Gastrocnemius medialis (tissue), 4 donors: ENCODE data around the gene LAMC3.

Experiments
- POLR2A ChIP-seq, 2 donors: fragments of 450-650 bp; IDR thresholded peaks; one replicate each; pipeline ENCODE4 v1.6.1; 2017; ENCODE audit warnings: antibody characterized with exemption in 2 of 2, mild to moderate bottlenecking in 2 of 2, moderate library complexity in 2 of 2
- TF ChIP-seq, protein P1 (sequence below), 5 experiments: fragments of 450-650 bp in 3 of 5; fragments of 200-600 bp in 2 of 5; sonication (generic) in 2 of 5; IDR thresholded peaks in 4 of 5; conservative IDR thresholded peaks in 1 of 5; 1 replicate in 4 of 5; 2 replicates in 1 of 5; pipeline ENCODE4 v1.5.1; 2016 to 2019; ENCODE audit warnings: antibody characterized with exemption in 5 of 5, mild to moderate bottlenecking in 3 of 5, moderate library complexity in 3 of 5

DNA sequence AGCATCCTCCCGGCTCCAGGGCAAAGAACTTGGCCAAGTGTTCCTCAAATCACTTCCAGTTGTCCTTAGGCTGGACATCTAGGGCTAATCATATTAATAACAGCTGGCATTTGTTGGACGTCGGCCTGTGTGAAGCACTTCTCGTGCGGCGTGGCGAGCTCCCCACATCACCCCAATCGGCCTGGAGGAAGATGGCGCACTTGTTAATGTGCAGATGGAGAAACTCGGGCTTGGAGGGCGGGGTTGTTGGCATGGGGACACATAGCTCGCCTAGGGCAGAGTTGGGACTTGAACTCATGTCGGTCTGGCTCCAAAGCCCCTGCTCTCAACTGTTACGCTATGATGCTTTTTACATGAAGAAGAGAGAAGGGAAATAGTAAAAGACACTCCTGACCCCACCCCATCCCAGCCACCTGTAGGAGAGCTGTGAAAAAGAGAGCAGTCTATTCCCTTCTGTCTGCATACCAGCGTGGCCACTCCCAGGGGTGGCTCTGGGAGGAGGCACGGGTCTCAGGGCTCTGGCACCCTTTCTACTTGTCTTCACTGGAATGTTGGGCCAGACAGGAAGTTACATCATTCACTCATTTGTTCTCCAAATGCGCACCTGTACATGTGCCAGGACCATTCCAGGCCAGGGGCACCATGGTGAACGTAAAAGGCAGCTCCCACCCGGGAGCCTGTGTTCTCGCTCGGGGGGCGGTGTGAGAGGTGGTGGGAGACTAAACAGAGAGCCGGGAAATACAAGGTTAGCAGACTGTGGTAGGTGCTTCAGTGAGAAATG, 103.6 kb downstream of the LAMC3 start:
- TF ChIP-seq, protein P1, sequence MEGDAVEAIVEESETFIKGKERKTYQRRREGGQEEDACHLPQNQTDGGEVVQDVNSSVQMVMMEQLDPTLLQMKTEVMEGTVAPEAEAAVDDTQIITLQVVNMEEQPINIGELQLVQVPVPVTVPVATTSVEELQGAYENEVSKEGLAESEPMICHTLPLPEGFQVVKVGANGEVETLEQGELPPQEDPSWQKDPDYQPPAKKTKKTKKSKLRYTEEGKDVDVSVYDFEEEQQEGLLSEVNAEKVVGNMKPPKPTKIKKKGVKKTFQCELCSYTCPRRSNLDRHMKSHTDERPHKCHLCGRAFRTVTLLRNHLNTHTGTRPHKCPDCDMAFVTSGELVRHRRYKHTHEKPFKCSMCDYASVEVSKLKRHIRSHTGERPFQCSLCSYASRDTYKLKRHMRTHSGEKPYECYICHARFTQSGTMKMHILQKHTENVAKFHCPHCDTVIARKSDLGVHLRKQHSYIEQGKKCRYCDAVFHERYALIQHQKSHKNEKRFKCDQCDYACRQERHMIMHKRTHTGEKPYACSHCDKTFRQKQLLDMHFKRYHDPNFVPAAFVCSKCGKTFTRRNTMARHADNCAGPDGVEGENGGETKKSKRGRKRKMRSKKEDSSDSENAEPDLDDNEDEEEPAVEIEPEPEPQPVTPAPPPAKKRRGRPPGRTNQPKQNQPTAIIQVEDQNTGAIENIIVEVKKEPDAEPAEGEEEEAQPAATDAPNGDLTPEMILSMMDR (IDR thresholded peaks at IDR 0.05 in 4 of 5, conservative IDR thresholded peaks at IDR 0.05 in 1 of 5): no peak
- no peak for TF ChIP-seq POLR2A (IDR thresholded peaks at IDR 0.05)
